ENCODE data around the gene NDUFAF8.
"Not testable (repeated sequence)": the region's sequence is repeated elsewhere in the genome, so short reads cannot be mapped to it uniquely, and the experiment has no call there.

GRCh38 chr17:81227630-81228029, 11.5 kb upstream of the NDUFAF8 start:
- not testable (repeated sequence) for TF ChIP-seq USF2 (IDR thresholded peaks at IDR 0.05); RFX5 (IDR thresholded peaks at IDR 0.05); MAZ (IDR thresholded peaks at IDR 0.05; ENCODE audit: borderline replicate concordance, low read depth, low read length); CTCF (IDR thresholded peaks at IDR 0.05); CHD2 (IDR thresholded peaks at IDR 0.05; ENCODE audit: low read length, partially characterized antibody); MAX (IDR thresholded peaks at IDR 0.05); EP300 (IDR thresholded peaks at IDR 0.05); POLR2AphosphoS2 (conservative IDR thresholded peaks at IDR 0.05; ENCODE audit: low read length); REST (IDR thresholded peaks at IDR 0.05); ESRRA (IDR thresholded peaks at IDR 0.05; ENCODE audit: borderline replicate concordance, low read length); CBX2 (IDR thresholded peaks at IDR 0.05; ENCODE audit: borderline replicate concordance, low read depth); JUN (IDR thresholded peaks at IDR 0.05)
